Spleen (tissue), 7 donors: ENCODE results near the gene LRRC7.

ENCODE experiments used
- CTCF ChIP-seq, 11 experiments: fragments of 200-600 bp in 7 of 11; fragments of 450-650 bp in 4 of 11; sonication (generic) in 4 of 11; IDR thresholded peaks in 8 of 11; conservative IDR thresholded peaks in 3 of 11; 1 replicate in 7 of 11; 2 replicates in 4 of 11; pipeline versions ENCODE4 v1.4.0 to v1.8.0; 2016 to 2021; ENCODE audit warnings: antibody characterized with exemption in 11 of 11, inconsistent platforms in 4 of 11, mild to moderate bottlenecking in 1 of 11
- POLR2A ChIP-seq, 3 donors: fragments of 450-650 bp; IDR thresholded peaks; one replicate each; pipeline ENCODE4 v1.5.1; 2017; ENCODE audit warnings: antibody characterized with exemption in 3 of 3, mild to moderate bottlenecking in 1 of 3
- donor health status: DM: no; HTN: no; CAD: no; lungs with moderate emphysema.
- donor health status: DM: no; HTN: no; CAD: no.
- donor health status: DM: no; HTN: no; CAD: no.

GRCh38 chr1:70085521-70085920, 517.8 kb downstream of the LRRC7 start:
- no peak for TF ChIP-seq CTCF (IDR thresholded peaks at IDR 0.05 in 8 of 11, conservative IDR thresholded peaks at IDR 0.05 in 3 of 11)
- no peak for TF ChIP-seq POLR2A (IDR thresholded peaks at IDR 0.05)
